CD4-positive, alpha-beta T cell treated with Interleukin-17A for 4 hours (primary cell): ENCODE measurements around the gene PFKP.

ENCODE experiments used
- DNase-seq: peaks from one replicate; pipeline ENCODE4 v3.0.0-alpha.2; 2020; ENCODE audit warnings: mixed read lengths

Gene PFKP

GRCh38 chr10:3117486-3117885 is 50.1 kb downstream of the PFKP start:
- DNase-seq, result no peak

DNA sequence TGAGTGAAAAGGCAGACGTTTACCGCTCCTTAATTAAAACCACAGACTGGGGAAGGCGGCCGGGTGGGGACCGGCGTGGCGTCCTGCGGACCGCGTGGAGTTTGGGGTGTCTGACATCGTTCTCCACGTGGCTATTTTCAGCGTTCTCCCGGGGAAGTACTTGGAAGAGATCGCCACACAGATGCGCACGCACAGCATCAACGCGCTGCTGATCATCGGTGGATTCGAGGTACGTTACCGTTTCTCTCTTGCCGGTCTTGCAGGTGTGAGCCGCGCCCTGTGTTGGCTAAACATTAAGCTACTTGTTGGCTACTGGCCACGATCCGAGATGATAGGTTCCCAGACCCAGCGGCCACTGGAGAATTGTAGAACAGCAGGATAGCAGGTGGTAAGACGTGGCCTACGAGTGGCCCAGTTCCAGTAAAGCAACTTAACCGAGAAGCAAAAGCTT is 51.3 kb downstream of the PFKP start:
- DNase-seq, result no peak

- no peak for DNase-seq
These were observed 52.6 kb downstream of the PFKP start for GRCh38 chr10:3119796-3120459.

GRCh38 chr10:3122034-3122433 is 54.7 kb downstream of the PFKP start:
- no peak for DNase-seq

DNA sequence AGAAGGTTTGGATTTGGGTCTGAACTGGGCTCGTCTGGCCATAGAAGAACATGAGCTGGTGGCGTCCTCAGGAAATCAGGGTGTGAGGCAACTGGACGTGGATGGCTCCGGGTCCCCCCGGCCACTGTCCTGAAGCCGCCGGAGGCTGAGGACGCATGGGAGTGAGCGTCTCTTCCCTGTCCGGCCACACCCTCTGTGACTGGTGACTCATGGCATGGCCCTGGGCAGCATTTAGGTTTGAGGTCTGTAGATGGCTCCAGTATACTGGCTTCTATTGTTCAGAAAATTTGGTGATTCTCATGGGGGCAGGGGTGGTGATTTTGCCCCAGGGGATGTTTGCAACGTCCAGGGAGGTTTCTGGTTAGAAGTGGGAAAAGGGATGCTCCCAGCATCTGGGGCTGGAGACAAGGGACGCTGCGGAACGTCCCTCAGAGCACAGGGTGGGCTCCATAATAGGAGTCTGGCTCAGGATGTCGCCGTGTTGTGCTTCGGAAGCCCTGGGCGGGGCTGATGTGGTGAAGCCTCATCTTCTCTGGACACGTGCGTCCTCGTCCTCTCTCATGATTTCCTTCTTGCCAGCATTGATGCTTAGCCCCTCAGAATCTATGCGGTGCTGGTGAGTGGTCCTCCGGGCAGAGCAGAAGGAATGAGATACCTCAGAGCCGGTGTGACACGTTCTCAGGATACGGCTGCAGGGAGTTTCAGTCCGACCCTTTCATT is 55.3 kb downstream of the PFKP start:
- no peak for DNase-seq

DNA sequence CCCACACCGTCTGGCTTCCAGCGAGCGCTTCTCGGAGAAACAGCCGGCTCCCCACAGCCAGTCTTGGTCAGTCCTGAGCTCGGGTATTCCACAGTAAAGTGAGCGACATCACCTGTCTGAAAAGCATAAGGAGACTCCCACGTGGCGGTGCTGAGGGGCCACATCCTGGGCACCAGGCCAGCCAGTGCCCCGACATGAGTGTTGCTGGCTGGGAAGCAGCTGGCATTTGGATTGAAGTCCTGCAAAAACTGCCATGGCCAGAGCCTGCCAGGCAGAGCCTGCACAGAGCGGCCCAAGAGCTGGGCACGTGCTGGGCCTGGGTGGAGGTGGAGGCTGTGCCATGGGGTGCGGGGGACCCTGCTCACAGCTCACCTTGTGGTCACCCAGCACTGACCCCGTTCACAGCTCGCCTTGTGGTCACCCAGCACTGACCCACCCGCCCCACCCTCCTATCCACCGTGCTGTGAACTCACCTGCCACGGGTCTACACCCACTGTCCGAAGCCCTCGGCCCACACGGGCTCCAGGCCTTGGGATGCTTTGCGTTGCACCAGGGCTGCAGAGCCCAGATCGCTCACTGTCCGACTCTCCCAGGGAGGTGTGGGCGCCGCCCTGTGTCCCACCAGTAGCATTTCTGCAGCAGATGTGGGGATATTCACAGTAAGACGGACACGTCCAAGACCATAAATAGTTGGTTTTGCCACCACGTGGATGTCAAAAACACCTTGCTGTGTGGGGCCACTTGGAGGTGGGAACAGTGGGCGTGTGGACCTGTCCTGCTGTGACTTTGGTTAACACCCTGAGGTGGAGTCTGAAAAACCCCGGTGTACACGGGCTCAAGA is 56.4 kb downstream of the PFKP start:
- no peak for DNase-seq

DNA sequence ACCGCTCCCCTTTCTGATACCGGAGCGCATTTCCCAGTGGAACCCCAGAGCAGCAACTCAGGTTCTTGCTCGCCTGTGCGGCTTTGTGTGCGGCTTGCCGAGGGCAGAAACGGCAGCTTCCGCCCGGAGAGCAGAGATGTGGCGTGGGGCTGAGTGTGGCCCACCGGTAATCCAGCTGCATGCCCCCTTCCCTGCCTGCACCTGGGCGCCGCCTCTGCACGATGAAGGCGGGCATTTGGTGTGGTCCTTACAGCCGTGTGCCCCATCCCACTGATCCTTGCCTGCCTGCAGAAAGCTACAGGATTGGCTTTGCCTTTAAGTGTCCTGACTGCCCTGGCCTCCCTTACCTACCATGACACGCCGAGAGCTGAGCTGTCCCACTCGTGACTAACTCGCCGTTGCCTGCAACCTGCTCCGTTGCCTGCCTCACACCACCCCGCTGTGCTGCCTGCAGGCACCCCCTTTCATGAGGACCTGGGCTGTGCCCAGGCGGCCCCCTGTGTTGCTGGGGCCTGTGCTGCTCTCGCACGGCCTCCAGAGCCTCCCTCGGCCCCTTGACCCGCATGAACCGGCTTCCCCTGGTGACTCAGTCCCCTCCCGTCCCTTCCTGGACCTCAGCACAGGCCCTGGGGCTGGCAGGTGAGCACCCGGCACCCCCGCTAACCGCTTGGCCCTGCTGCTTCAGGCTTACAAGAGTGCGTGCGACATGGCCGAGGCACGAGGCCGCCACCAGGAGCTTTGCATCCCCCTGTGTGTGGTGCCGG is 57.2 kb downstream of the PFKP start:
- no peak for DNase-seq

- no peak for DNase-seq
These were observed 58.3 kb downstream of the PFKP start for GRCh38 chr10:3125527-3126170.

- DNase-seq, result no peak
These were observed 58.9 kb downstream of the PFKP start for GRCh38 chr10:3126249-3126648.

GRCh38 chr10:3126741-3127346 is 59.5 kb downstream of the PFKP start:
- DNase-seq, result no peak

GRCh38 chr10:3127921-3128320 is 60.6 kb downstream of the PFKP start:
- no peak for DNase-seq

DNA sequence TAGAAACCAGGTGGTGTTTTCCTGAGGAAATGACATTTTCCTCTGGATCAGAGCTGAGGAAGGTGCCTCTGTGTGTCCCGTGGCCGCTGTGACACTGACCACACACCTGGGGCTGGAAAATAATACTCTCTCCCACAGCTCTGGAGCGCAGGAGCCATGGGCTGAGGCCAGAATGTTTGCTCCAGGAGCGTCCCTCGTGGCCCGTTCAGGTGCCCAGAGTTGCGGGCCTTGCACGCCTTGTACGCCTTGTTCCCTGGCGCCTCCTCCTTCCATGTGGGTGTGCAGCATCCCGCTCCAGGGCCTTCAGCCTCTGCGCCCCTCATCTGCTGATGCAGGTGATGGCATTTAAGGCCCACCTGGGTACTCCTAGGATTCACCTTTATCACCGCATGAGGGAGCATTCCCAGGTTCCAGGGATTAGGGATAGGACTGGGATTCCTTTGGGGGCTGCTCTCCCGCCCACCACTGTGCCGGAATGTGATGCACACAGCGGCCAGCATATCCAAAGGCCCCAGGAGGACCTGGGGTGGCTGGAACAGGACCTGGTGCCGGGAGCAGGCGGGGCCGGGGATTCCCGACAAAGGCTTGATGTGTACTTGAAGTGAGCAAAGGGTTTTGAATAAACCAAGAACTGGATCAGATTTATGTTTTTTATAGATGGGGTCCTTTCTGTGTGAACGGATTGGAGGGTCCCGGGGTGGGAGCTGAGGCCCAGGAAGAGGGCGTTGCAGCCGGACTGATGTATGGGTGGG is 61.2 kb downstream of the PFKP start:
- no peak for DNase-seq

DNA sequence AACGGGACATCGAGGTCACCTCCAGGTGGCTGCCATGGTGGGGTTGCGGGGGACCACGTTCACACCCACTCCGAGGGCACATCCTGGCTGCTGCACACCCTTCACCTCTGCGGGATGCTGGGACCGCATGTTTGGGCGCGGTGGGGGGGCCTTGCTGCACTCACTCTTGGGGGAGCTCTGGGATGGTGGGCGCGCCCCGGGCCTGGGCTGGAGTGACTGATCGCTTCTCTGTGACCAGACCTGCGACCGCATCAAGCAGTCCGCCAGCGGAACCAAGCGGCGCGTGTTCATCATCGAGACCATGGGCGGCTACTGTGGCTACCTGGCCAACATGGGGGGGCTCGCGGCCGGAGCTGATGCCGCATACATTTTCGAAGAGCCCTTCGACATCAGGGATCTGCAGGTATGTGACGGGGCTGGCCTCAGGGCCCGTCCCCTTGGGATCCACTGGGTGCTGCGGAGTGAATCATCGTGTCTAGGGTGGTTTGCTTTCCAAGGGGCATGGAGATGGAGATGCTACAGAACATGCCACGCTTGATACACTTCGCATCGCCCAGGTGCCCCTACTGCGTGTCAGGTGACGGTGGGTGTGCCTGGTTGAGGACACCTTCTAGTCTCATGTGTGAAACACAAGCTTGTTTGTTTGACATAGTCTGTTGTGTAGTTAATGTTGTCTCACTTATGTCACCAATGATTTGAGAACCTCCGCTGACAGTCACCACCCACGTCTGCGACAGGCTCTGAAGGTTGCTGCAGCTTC is 62.4 kb downstream of the PFKP start:
- no peak for DNase-seq

DNA sequence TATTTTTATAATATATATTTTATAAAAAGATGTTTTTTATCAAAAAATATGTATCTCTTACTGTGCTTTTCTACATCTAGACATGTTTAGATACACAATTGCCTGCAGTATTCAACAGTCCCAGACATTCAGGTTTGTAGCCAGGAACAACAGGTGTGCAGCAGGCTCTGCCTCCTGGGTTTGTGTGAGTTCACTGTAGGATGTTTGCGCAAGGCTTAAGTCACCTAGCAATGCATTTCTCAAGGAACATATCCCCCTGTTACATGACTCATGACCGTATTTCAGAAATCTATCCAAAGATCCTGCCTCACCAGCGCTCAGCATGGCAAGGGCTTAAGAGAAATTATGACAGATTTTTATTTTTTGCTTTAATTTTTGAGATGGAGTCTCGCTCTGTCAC is 63.8 kb downstream of the PFKP start:
- DNase-seq, result no peak

DNA sequence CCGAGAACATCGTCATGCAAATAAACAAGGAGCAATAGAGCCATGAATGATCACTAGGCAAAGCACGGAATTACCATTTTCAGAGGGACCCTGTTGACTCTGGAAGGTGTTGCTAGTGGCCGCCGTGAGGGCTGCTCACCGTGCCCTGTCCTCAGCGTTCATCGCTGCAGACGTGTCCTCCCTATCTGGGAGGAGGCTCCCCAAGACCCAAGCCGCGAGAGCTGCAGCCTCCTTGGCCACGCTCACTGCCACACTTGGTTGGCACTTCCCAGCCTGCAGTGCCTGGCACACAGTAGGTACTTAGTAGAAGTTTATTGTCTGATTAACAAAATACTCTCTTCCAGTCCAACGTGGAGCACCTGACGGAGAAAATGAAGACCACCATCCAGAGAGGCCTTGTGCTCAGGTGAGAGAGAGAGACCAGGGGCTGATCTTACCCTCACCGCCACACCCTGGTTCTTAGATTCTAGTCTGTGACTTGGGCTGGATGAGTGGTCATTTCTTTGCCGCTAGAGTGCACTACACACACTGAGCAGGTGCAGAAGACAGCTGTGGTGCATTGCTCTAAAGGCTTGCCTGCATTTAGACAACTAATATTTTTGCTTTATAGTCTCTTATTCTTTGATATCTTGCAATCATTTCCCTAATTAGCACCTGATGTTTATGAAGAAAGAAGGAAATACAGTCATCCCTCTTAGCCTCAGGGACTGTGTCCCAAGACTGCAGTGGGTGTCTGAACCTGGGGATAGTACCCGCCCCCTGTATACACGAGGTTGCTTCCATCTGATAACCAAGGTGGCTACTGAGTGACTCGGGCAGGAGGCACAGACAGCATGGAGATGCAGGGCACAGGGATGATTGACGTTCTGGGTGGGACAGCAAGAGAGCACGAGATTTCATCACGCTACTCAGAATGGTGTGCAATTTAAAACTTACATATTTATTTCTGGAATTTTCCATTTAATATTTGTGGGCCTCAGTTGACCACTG is 65.0 kb downstream of the PFKP start:
- no peak for DNase-seq

- DNase-seq, result no peak
These were observed 66.6 kb downstream of the PFKP start for GRCh38 chr10:3133948-3134347.

DNA sequence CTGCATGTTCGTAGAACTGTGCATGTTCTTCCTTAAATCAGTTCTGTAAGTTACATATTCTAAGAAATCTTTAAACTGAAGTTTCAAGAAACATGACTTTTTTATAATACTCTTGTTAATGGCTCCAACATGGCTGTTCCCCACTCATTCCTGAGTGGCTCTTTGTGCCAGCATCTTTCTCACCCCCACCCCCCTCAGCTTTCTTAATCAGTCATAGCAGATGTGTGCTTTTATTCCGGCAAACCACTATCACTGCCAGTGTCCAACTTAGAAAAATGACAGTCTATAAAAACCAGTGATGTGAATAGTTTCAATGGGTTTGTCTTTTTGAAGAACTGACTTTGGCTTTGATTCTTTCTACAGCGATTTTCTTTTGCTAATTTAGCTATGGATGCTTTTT is 67.7 kb downstream of the PFKP start:
- DNase-seq, result no peak

GRCh38 chr10:3136336-3136735 is 69.0 kb downstream of the PFKP start:
- DNase-seq, result no peak
